OCI-LY7 (cell line): ENCODE measurements around the gene DENND1A. TPM values are rescaled to one million over a fixed set of nuclear protein-coding genes. Genes with fewer than 3 reads are reported as not detected.

Source experiments
- BruUV-seq: library from RNA; stranded (reverse); fragments of 400-500 nt; replicated peaks from 2 replicates; lab custom pipeline; 2021; lab: Mats Ljungman, UMichigan
- CTCF ChIA-PET: fragments of 300-600 bp; sonication (Branson Sonifier 250); formaldehyde crosslinking; loops from one replicate; lab custom pipeline; 2022; ENCODE audit warnings: antibody characterized with exemption; ENCODE audit not compliant: unreplicated experiment; lab: Charles Lee
- POLR2A ChIA-PET: fragments of 300-600 bp; sonication (Branson Sonifier 250); formaldehyde crosslinking; loops from one replicate; lab custom pipeline; 2022; ENCODE audit warnings: antibody characterized with exemption; lab: Charles Lee
- DNase-seq: peaks from one replicate; pipeline ENCODE4 v3.0.0-alpha.2; 2015; ENCODE audit warnings: low spot score
- H2AFZ ChIP-seq: fragments of 200-600 bp; sonication (generic), shearing (Covaris generic); 2 replicates; pipeline ENCODE4 v1.6.1; 2014; ENCODE audit warnings: mild to moderate bottlenecking, antibody characterized with exemption, low read length, moderate library complexity
- H3K27ac ChIP-seq: fragments of 200-600 bp; sonication (generic); 2 replicates; pipeline ENCODE4 v1.5.1; 2014; ENCODE audit warnings: mixed run types, low read depth, mild to moderate bottlenecking, moderate library complexity, low read length, inconsistent platforms; ENCODE audit not compliant: poor library complexity, severe bottlenecking
- H3K36me3 ChIP-seq: fragments of 200-600 bp; sonication (generic); 2 replicates; pipeline ENCODE4 v1.6.1; 2014; ENCODE audit warnings: mild to moderate bottlenecking, antibody characterized with exemption, low read length, moderate library complexity, mixed read lengths; ENCODE audit not compliant: insufficient read depth
- H3K4me1 ChIP-seq: fragments of 200-600 bp; sonication (generic); 2 replicates; pipeline ENCODE4 v1.5.1; 2014; ENCODE audit warnings: mild to moderate bottlenecking, low read length; ENCODE audit not compliant: insufficient read depth, poor library complexity, severe bottlenecking
- H3K4me2 ChIP-seq: fragments of 200-600 bp; sonication (generic); 2 replicates; pipeline ENCODE4 v1.6.1; 2014; ENCODE audit warnings: mild to moderate bottlenecking, low read length
- H3K4me3 ChIP-seq: fragments of 200-600 bp; sonication (generic); 2 replicates; pipeline ENCODE4 v1.5.1; 2014; ENCODE audit warnings: mild to moderate bottlenecking, low read depth, low read length; ENCODE audit not compliant: poor library complexity, severe bottlenecking
- H3K79me2 ChIP-seq: fragments of 200-600 bp; sonication (generic); 2 replicates; pipeline ENCODE4 v1.6.1; 2016; ENCODE audit warnings: low read depth, mild to moderate bottlenecking, low read length, moderate library complexity, mixed read lengths; ENCODE audit not compliant: insufficient read depth
- H3K9me2 ChIP-seq: fragments of 200-600 bp; sonication (generic); 2 replicates; pipeline ENCODE4 v1.6.1; 2016; ENCODE audit warnings: mild to moderate bottlenecking, low read length, mixed read lengths; ENCODE audit not compliant: insufficient read depth
- H3K9me3 ChIP-seq: fragments of 200-600 bp; sonication (generic); 2 replicates; pipeline ENCODE4 v1.6.1; 2014; ENCODE audit warnings: mild to moderate bottlenecking, mixed run types, low read length, mixed read lengths
- H4K20me1 ChIP-seq: fragments of 200-600 bp; sonication (generic); 2 replicates; pipeline ENCODE4 v1.6.1; 2014; ENCODE audit warnings: mild to moderate bottlenecking, antibody characterized with exemption, low read length, moderate library complexity, mixed read lengths; ENCODE audit not compliant: insufficient read depth
- CTCF ChIP-seq: fragments of 200-600 bp; sonication (generic); conservative IDR thresholded peaks from 2 replicates; pipeline ENCODE4 v1.5.1; 2014; ENCODE audit warnings: mild to moderate bottlenecking, antibody characterized with exemption, low read length, moderate library complexity, mixed read lengths
- EZH2phosphoT487 ChIP-seq: fragments of 200-600 bp; sonication (generic); IDR thresholded peaks from 2 replicates; pipeline ENCODE4 v1.6.1; 2018; ENCODE audit warnings: low read depth, borderline replicate concordance, mild to moderate bottlenecking, mixed run types, antibody characterized with exemption, low read length, moderate library complexity, mixed read lengths
- intact Hi-C: fragments of 100-400 bp; cut with micrococcal nuclease; formaldehyde crosslinking; loops from one replicate; pipeline ENCODE4 v1.10.0; 2022; ENCODE audit not compliant: unreplicated experiment
- total RNA-seq, 2 experiments: library from RNA; depleted of rRNA in 1 of 2; stranded (reverse); fragments of >200 nt in 1 of 2; shearing (Covaris generic) in 1 of 2; gene quantifications; 2 replicates each; pipeline ENCODE4 v1.2.3, GENCODE V29; 2014 to 2022

Gene DENND1A
- total RNA-seq, 2 experiments from 2014 or later, result 17.9 to 36.3 TPM

- Histone ChIP-seq H2AFZ (no peak overlapping the region), H3K79me2 (no peaks in the 10 kb centered on the region), H3K36me3 (no peaks in the 10 kb centered on the region), H3K9me3 (no peaks in the 10 kb centered on the region), H3K9me2 (no peaks in the 10 kb centered on the region), H4K20me1 (no peaks in the 10 kb centered on the region), H3K4me2 (no peak overlapping the region), H3K4me3 (no peak overlapping the region), H3K27ac (no peak overlapping the region), H3K4me1 (peaks cover 23% of the 10 kb centered on the region)
- no peak for DNase-seq
- TF ChIP-seq EZH2phosphoT487, result no peak
- TF ChIP-seq CTCF, result no peak
- no TSS peak for BruUV-seq
- ChIA-PET POLR2A (interaction anchor here (2.5 kb wide), 1 partner anchor 7 kb away, joined by 9 read pairs; no protein-coding TSS in a partner anchor), CTCF (no interaction called here)
- intact Hi-C loops, result no loop called here
Measured at GRCh38 chr9:123617286-123617685, 312.6 kb downstream of the DENND1A start.

- Histone ChIP-seq H3K79me2 (no peaks in the 10 kb centered on the region), H3K27ac (no peak overlapping the region), H3K4me3 (no peak overlapping the region), H3K4me1 (peaks cover 23% of the 10 kb centered on the region), H3K36me3 (no peaks in the 10 kb centered on the region), H4K20me1 (no peaks in the 10 kb centered on the region), H2AFZ (no peak overlapping the region), H3K4me2 (peak overlapping the region; percentile 35), H3K9me3 (no peaks in the 10 kb centered on the region), H3K9me2 (no peaks in the 10 kb centered on the region)
- no TSS peak for BruUV-seq
- intact Hi-C loops, result no loop called here
- no peak for DNase-seq
- ChIA-PET CTCF (no interaction called here), POLR2A (interaction anchor here (0.5 to 2.5 kb wide), 3 partner anchors 8 to 504 kb away, joined by 4 to 9 read pairs (median 6); no protein-coding TSS in a partner anchor)
- TF ChIP-seq EZH2phosphoT487 (no peak), CTCF (no peak)
Measured at GRCh38 chr9:123616707-123617106, 313.2 kb downstream of the DENND1A start.

GRCh38 chr9:123615381-123615780 is 314.5 kb downstream of the DENND1A start:
- H3K9me3 ChIP-seq, result no peaks in the 10 kb centered on the region
- no TSS peak for BruUV-seq
- H3K27ac ChIP-seq, result no peak overlapping the region
- no peak overlapping the region for H2AFZ ChIP-seq
- DNase-seq, result peak; percentile 63
- no peaks in the 10 kb centered on the region for H3K79me2 ChIP-seq
- CTCF ChIA-PET, result no interaction called here
- peak overlapping the region; percentile 10; the same call in 1 of the 2 replicates for H3K4me2 ChIP-seq
- H3K4me3 ChIP-seq, result no peak overlapping the region
- no peaks in the 10 kb centered on the region for H4K20me1 ChIP-seq
- H3K4me1 ChIP-seq, result peaks cover 34% of the 10 kb centered on the region
- intact Hi-C loops, result no loop called here
- H3K9me2 ChIP-seq, result no peaks in the 10 kb centered on the region
- no peak for TF ChIP-seq CTCF
- TF ChIP-seq EZH2phosphoT487, result no peak
- POLR2A ChIA-PET, result interaction anchor here (0.6 to 2.5 kb wide), 2 partner anchors 9 to 25 kb away, joined by 3 to 9 read pairs; no protein-coding TSS in a partner anchor
- no peaks in the 10 kb centered on the region for H3K36me3 ChIP-seq
